CD8-positive, alpha-beta memory T cell (primary cell): ENCODE data around the gene PPP1R14B. TPM values are rescaled to one million over a fixed set of nuclear protein-coding genes. Genes with fewer than 3 reads are reported as not detected.

Experiments used
- CTCF ChIA-PET: fragments of 350-600 bp; sonication (Branson Sonifier 250); formaldehyde crosslinking; loops from one replicate; lab custom pipeline; 2021; ENCODE audit warnings: antibody characterized with exemption; lab: Charles Lee
- POLR2A ChIA-PET: fragments of 350-600 bp; sonication (Branson Sonifier 250); formaldehyde crosslinking; loops from one replicate; lab custom pipeline; 2021; ENCODE audit warnings: antibody characterized with exemption; lab: Charles Lee
- DNase-seq, 5 donors: peaks; one replicate each; pipeline versions ENCODE4 v3.0.0 to v3.0.0-alpha.2; 2020 to 2022; ENCODE audit warnings: mixed read lengths in 1 of 5
- H3K27ac ChIP-seq: one replicate; pipeline ENCODE4 v1.7.0; 2013; ENCODE audit warnings: low read depth, mild to moderate bottlenecking, low read length, moderate library complexity
- H3K27me3 ChIP-seq: 2 replicates; pipeline ENCODE4 v1.7.0; 2013; ENCODE audit warnings: low read length, mild to moderate bottlenecking; ENCODE audit not compliant: insufficient read depth, poor library complexity, severe bottlenecking
- H3K36me3 ChIP-seq: 2 replicates; pipeline ENCODE4 v1.7.0; 2013; ENCODE audit warnings: mild to moderate bottlenecking, low read length, moderate library complexity; ENCODE audit not compliant: insufficient read depth
- H3K4me1 ChIP-seq: 2 replicates; pipeline ENCODE4 v1.7.0; 2013; ENCODE audit warnings: mild to moderate bottlenecking, low read length, moderate library complexity; ENCODE audit not compliant: insufficient read depth
- H3K4me3 ChIP-seq: 2 replicates; pipeline ENCODE4 v1.7.0; 2013; ENCODE audit warnings: mild to moderate bottlenecking, low read length
- H3K9me3 ChIP-seq: 2 replicates; pipeline ENCODE4 v1.7.0; 2013; ENCODE audit warnings: mild to moderate bottlenecking, low read length
- H3K27ac Mint-ChIP-seq, 8 donors: one replicate each; pipeline ENCODE4 v1.8.0; 2020 to 2021; ENCODE audit warnings: mixed read lengths in 8 of 8, mild to moderate bottlenecking in 6 of 8, inconsistent platforms in 3 of 8, moderate library complexity in 3 of 8
- H3K27me3 Mint-ChIP-seq, 2 donors: one replicate each; pipeline ENCODE4 v1.8.0; 2020 to 2021; ENCODE audit warnings: mixed read lengths in 2 of 2, mild to moderate bottlenecking in 1 of 2, moderate library complexity in 1 of 2
- H3K36me3 Mint-ChIP-seq, 3 donors: one replicate each; pipeline ENCODE4 v1.8.0; 2020 to 2021; ENCODE audit warnings: mixed read lengths in 3 of 3, inconsistent platforms in 1 of 3, mild to moderate bottlenecking in 1 of 3
- H3K4me1 Mint-ChIP-seq, 3 donors: one replicate each; pipeline ENCODE4 v1.8.0; 2020 to 2021; ENCODE audit warnings: mixed read lengths in 3 of 3, inconsistent platforms in 1 of 3, mild to moderate bottlenecking in 1 of 3
- H3K4me3 Mint-ChIP-seq, 7 donors: one replicate each; pipeline ENCODE4 v1.8.0; 2020 to 2021; ENCODE audit warnings: mixed read lengths in 7 of 7, mild to moderate bottlenecking in 6 of 7, moderate library complexity in 4 of 7, inconsistent platforms in 2 of 7
- H3K9me3 Mint-ChIP-seq, 5 donors: one replicate each; pipeline ENCODE4 v1.8.0; 2020 to 2022; ENCODE audit warnings: mixed read lengths in 5 of 5, mild to moderate bottlenecking in 3 of 5, moderate library complexity in 2 of 5, inconsistent platforms in 1 of 5
- polyA plus RNA-seq: library from polyadenylated mRNA; unstranded; fragments of 300-500 nt; fragmentation: Illumina TruSeq; gene quantifications from one replicate; pipeline ENCODE4 v1.2.3, GENCODE V29; 2021
- total RNA-seq, 2 experiments: library from RNA; stranded (reverse); gene quantifications; one replicate each; pipeline ENCODE4 v1.2.3, GENCODE V29; 2021

PPP1R14B gene
- total and polyA plus RNA-seq, 3 experiments from 2014 or later = 57.3 to 381 (median 365) TPM

- Histone ChIP-seq H3K27ac (peak overlapping the region; percentile 99), H3K4me1 (peaks cover 39% of the 10 kb centered on the region), H3K36me3 (no peaks in the 10 kb centered on the region), H3K4me3 (peak overlapping the region; percentile 76), H3K9me3 (no peaks in the 10 kb centered on the region), H3K27me3 (no peaks in the 10 kb centered on the region)
- ChIA-PET CTCF (interaction anchor here (0.6 to 13.4 kb wide), 13 partner anchors 9 to 76 kb away, joined by 3 to 124 read pairs (median 5); partner anchors contain the start of genes CATSPERZ, FERMT3, NUDT22 and PLCB3), POLR2A (interaction anchor here (0.6 to 2.5 kb wide), 15 partner anchors 8 to 946 kb away, joined by 3 to 35 read pairs (median 4); partner anchors contain the start of genes CATSPERZ, ESRRA, FERMT3 and NUDT22)
- no peaks in the 10 kb centered on the region for H3K27me3 Mint-ChIP-seq
- peak overlapping the region; percentile 99 to 100 (median 100) for H3K27ac Mint-ChIP-seq
- peaks cover 0 to 39% (median 0%) of the 10 kb centered on the region in 3 donors for H3K36me3 Mint-ChIP-seq
- H3K9me3 Mint-ChIP-seq = no peaks in the 10 kb centered on the region
- H3K4me3 Mint-ChIP-seq = peak overlapping the region; percentile 87 to 97 (median 90)
- peak in 2 of 5 donors; percentile 99 to 100 for DNase-seq
- peaks cover 23 to 67% (median 26%) of the 10 kb centered on the region in 3 donors for H3K4me1 Mint-ChIP-seq
These were observed 5.0 kb downstream of the PPP1R14B start for GRCh38 chr11:64241491-64242374.

DNA sequence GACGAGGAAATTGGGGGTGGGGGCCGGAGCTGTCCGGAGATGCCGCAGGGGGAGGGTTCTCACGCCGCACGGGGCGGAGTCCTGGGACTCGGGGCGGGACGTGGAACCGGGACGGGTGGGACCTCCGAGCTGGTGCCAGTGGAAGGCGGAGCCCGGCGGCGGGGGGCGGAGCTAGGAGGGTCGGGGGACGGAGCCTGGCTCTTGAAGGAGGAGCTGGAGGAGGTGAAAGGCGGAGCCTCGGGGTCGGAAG is 5.6 kb downstream of the PPP1R14B start:
- no peaks in the 10 kb centered on the region for H3K36me3 ChIP-seq
- CTCF ChIA-PET = interaction anchor here (0.6 to 13.4 kb wide), 11 partner anchors 9 to 77 kb away, joined by 3 to 124 read pairs (median 5); partner anchors contain the start of genes CATSPERZ, FERMT3, NUDT22 and PLCB3
- Mint-ChIP-seq H3K9me3 (no peaks in the 10 kb centered on the region), H3K27me3 (no peaks in the 10 kb centered on the region), H3K4me1 (peaks cover 22 to 65% (median 26%) of the 10 kb centered on the region in 3 donors), H3K36me3 (peaks cover 0 to 39% (median 0%) of the 10 kb centered on the region in 3 donors), H3K27ac (peak overlapping the region; percentile 99 to 100 (median 100)), H3K4me3 (peak overlapping the region; percentile 87 to 97 (median 90))
- no peaks in the 10 kb centered on the region for H3K27me3 ChIP-seq
- peaks cover 39% of the 10 kb centered on the region for H3K4me1 ChIP-seq
- POLR2A ChIA-PET = interaction anchor here (0.6 to 2.5 kb wide), 13 partner anchors 9 to 947 kb away, joined by 3 to 35 read pairs (median 5); partner anchors contain the start of genes CATSPERZ, ESRRA, FERMT3 and NUDT22
- H3K27ac ChIP-seq = peak overlapping the region; percentile 99
- H3K9me3 ChIP-seq = no peaks in the 10 kb centered on the region
- DNase-seq = peak in 3 of 5 donors; percentile 100
- H3K4me3 ChIP-seq = peak overlapping the region; percentile 76

DNA sequence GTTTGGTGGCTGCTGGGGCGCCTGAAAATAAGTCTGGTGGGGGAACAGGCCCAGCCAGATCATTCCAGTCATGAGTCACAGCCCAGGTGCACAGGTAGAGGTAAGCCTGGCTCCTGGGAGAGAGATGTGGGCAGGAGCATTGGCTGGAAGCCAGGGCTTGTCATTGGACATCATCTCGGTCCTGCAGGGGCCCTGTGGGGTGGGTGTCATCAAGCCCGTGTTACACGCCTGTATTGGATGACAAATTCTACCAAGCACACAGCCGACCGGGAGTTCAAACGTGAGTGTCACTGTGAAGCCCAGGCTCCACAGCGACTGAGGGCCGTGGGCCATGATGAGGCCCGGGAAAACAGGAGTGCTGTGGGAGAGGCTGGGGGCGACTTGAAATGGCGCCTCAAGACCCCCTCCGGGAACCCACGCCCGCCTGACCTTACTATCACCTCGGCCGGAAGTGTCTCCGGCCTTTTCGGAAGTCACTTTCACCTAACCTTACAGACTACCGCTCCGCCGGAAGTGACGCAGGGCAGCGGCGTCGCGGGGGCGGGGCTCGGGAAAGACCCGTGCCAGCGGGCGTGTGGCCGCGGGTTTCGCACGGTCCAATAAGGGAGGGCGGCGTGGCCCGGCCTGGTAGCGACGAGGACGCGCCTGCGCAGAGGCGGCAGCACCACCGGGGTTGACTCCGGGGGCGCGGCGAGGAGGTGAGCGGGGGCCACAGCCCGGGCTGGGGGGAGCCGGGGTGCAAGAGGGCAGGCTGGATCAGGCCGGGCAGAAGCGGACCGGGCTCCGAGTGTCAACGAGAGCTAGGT is 6.1 kb downstream of the PPP1R14B start, which contains the start of gene FKBP2:
TSS of gene FKBP2 (plus strand) at position 661 of the 806 bp plus-strand sequence. CDS start 1,293 bp downstream, outside the sequence.
- H3K27ac ChIP-seq = peak within 1 kb of the TSS; percentile 99
- peaks cover 36% of the 10 kb centered on the region for H3K4me1 ChIP-seq
- H3K27me3 ChIP-seq = no peaks in the 10 kb centered on the region
- ChIA-PET CTCF (interaction anchor here (0.7 to 13.4 kb wide), 10 partner anchors 8 to 77 kb away, joined by 3 to 124 read pairs (median 5); partner anchors contain the start of genes CATSPERZ, FERMT3, NUDT22 and PLCB3), POLR2A (interaction anchor here (0.6 to 2.5 kb wide), 12 partner anchors 8 to 77 kb away, joined by 3 to 35 read pairs (median 6); partner anchors contain the start of genes CATSPERZ, ESRRA, FERMT3 and NUDT22)
- Mint-ChIP-seq H3K27ac (peak within 1 kb of the TSS; percentile 99 to 100 (median 100)), H3K9me3 (no peaks in the 10 kb centered on the region), H3K4me1 (peaks cover 17 to 62% (median 23%) of the 10 kb centered on the region in 3 donors), H3K36me3 (peaks cover 0 to 39% (median 0%) of the 10 kb centered on the region in 3 donors), H3K4me3 (peak within 1 kb of the TSS; percentile 87 to 97 (median 90)), H3K27me3 (no peaks in the 10 kb centered on the region)
- no peaks in the 10 kb centered on the region for H3K36me3 ChIP-seq
- DNase-seq = peak; percentile 97 to 99 (median 99)
- H3K9me3 ChIP-seq = no peaks in the 10 kb centered on the region
- peak within 1 kb of the TSS; percentile 76 for H3K4me3 ChIP-seq

DNA sequence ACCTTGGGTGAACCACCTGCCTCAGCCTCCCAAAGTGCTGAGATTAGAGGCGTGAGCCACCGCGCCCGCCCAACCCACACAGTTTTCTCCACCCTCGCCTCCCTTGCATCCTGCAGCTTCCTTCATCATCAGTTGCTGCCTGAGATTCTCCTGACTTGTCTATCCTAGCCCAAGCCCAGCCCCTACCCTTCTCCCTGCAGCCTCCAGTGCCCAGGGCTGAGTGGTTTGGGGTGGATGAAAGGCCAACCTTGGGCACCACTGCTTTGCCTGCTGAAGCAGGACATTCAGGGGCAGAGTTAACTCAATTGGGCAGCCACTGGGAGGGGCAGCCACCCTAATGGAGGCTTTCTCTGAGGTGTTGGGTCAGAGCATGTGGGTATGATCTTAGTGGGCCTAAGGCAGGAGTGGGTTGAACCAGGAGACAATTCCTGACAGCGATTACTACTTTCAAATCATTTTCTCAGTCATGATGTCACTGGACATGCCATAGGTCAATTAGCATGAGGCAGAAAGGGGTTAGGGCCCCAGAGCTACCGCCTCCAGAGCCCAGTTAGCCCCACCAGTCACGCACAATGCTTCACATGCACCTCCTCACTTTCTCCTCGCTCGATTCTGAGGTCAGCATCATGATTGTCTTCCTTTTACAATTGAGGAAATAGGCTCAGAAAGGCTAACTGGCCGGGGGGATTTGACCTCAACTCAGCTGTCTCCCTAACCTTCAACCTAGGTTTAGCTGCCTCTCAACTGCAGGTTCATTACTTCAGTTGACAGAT is 6.9 kb downstream of the PPP1R14B start:
- Mint-ChIP-seq H3K9me3 (no peaks in the 10 kb centered on the region), H3K4me3 (peak overlapping the region in 6 of 7 donors; percentile 87 to 95 (median 89)), H3K27ac (peak overlapping the region; percentile 99 to 100 (median 100)), H3K36me3 (peaks cover 0 to 44% (median 0%) of the 10 kb centered on the region in 3 donors), H3K4me1 (peaks cover 23 to 61% (median 24%) of the 10 kb centered on the region in 3 donors), H3K27me3 (no peaks in the 10 kb centered on the region)
- no peaks in the 10 kb centered on the region for H3K9me3 ChIP-seq
- CTCF ChIA-PET = interaction anchor here (1.1 to 13.4 kb wide), 3 partner anchors 30 to 35 kb away, joined by 4 to 124 read pairs (median 5); no protein-coding TSS in a partner anchor
- POLR2A ChIA-PET = interaction anchor here (1.3 to 2.5 kb wide), 3 partner anchors 14 to 78 kb away, joined by 3 to 35 read pairs (median 13); partner anchors contain the start of genes FERMT3, NUDT22, PRDX5 and TRMT112
- H3K4me1 ChIP-seq = peaks cover 35% of the 10 kb centered on the region
- H3K27ac ChIP-seq = peak overlapping the region; percentile 99
- H3K27me3 ChIP-seq = no peaks in the 10 kb centered on the region
- peak overlapping the region; percentile 56 for H3K4me3 ChIP-seq
- no peaks in the 10 kb centered on the region for H3K36me3 ChIP-seq
- no peak for DNase-seq

DNA sequence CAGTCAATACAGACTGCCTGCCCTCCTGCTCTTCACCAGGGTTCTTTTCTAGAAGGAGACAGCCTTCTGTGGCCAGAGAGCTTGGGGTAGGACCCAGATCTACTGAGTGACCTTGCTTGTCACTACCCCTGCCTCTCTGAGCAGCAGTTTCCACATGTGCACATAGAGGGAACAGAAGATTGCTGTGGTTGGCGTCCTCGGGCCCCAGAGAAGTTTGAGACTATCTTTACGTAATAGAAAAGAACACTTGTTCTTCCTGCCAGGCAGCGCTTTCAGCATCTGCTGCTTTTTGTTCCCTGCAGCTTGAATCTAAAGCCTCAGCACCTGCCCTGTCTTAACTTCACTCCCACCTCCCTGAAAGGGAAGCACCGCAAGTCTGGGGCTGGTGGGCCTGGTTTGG is 7.7 kb downstream of the PPP1R14B start:
- H3K36me3 ChIP-seq = no peaks in the 10 kb centered on the region
- peak overlapping the region in 2 of 7 donors; percentile 17 to 84 for H3K4me3 Mint-ChIP-seq
- no peaks in the 10 kb centered on the region for H3K27me3 Mint-ChIP-seq
- ChIA-PET CTCF (interaction anchor here (1.1 to 1.9 kb wide), 2 partner anchors 32 to 34 kb away, joined by 4 to 5 read pairs; no protein-coding TSS in a partner anchor), POLR2A (interaction anchor here (1.3 kb wide), 1 partner anchor 79 kb away, joined by 3 read pairs; the partner anchor contains the start of genes PRDX5 and TRMT112)
- peaks cover 23 to 57% (median 24%) of the 10 kb centered on the region in 3 donors for H3K4me1 Mint-ChIP-seq
- H3K27ac ChIP-seq = no peak overlapping the region
- no peaks in the 10 kb centered on the region for H3K9me3 Mint-ChIP-seq
- peaks cover 34% of the 10 kb centered on the region for H3K4me1 ChIP-seq
- no peak for DNase-seq
- peak overlapping the region; percentile 47 to 100 (median 92) for H3K27ac Mint-ChIP-seq
- H3K9me3 ChIP-seq = no peaks in the 10 kb centered on the region
- H3K36me3 Mint-ChIP-seq = peaks cover 0 to 40% (median 0%) of the 10 kb centered on the region in 3 donors
- no peaks in the 10 kb centered on the region for H3K27me3 ChIP-seq
- H3K4me3 ChIP-seq = no peak overlapping the region

GRCh38 chr11:64238076-64238475 is 8.7 kb downstream of the PPP1R14B start:
- Histone ChIP-seq H3K36me3 (no peaks in the 10 kb centered on the region), H3K27me3 (no peaks in the 10 kb centered on the region), H3K4me1 (peaks cover 37% of the 10 kb centered on the region), H3K27ac (no peak overlapping the region), H3K4me3 (no peak overlapping the region), H3K9me3 (no peaks in the 10 kb centered on the region)
- ChIA-PET POLR2A (interaction anchor here (1.3 kb wide), 1 partner anchor 80 kb away, joined by 3 read pairs; the partner anchor contains the start of genes PRDX5 and TRMT112), CTCF (interaction anchor here (1.9 kb wide), 2 partner anchors 8 to 31 kb away, joined by 4 to 6 read pairs; partner anchors contain the start of gene PPP1R14B)
- Mint-ChIP-seq H3K36me3 (peaks cover 0 to 31% (median 0%) of the 10 kb centered on the region in 3 donors), H3K27me3 (peaks cover 0 to 2% of the 10 kb centered on the region in 2 donors), H3K27ac (peak overlapping the region in 6 of 8 donors; percentile 48 to 100 (median 87)), H3K4me1 (peaks cover 21 to 54% (median 23%) of the 10 kb centered on the region in 3 donors), H3K9me3 (no peaks in the 10 kb centered on the region), H3K4me3 (peak overlapping the region in 3 of 7 donors; percentile 31 to 84 (median 40))
- no peak for DNase-seq
